Activated CD8-positive, alpha-beta memory T cell treated with anti-CD3 and anti-CD28 coated beads for 48 hours (primary cell): Measurements from ENCODE around the gene FAM181A.

Source experiments
- DNase-seq, 3 experiments: peaks; one replicate each; pipeline ENCODE4 v3.0.0-alpha.2; 2020; ENCODE audit warnings: low read depth in 2 of 3, low spot score in 2 of 3

Gene FAM181A

DNA sequence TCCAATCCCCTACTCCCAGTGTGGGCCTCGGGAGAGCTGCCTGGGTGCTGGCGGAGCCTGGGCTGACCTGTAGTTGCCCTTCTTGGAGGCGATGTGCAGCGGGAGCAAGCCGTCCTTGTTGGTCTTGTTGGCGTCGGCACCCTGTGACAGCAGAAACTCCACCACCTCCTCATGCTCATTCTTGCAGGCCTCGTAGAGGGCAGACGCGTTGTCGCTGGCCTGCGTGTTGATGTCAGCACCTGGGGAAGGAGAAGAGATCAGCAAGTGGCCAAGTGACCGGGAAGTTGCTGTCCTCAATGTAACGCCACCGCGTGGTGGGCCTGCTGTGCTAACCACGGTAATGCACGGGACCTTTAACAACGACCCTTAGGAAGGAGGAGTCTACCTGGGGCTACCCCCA lies 20.1 kb downstream of the FAM181A start:
- no peak for DNase-seq

DNA sequence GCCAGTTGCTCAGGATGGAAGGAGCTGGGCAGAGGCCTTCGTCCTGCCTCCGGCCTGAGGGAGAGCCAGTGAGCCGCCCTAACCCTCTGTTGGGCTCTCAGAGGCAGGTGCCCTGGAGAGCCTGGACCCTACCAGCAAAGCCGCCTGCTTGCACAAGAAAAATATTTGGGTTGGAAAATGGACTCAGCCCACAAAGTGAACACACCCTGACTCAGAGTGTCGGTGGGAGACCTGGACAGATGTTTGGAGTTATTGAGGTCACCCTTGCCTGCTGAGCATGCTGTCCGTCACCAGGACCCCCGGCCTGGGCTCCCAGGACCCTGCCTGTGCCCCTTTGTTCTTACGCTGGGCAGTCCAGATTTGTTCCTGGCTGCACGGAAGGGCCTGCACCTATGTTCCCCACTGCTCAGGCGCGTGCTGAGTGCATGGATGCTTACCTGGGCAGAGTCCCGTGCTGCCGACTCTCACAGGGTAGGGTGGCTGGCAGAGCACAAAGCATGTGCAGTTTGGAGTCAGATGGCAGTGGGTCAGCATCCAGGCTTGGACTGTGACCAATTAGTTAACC lies 22.4 kb downstream of the FAM181A start:
- no peak for DNase-seq

DNA sequence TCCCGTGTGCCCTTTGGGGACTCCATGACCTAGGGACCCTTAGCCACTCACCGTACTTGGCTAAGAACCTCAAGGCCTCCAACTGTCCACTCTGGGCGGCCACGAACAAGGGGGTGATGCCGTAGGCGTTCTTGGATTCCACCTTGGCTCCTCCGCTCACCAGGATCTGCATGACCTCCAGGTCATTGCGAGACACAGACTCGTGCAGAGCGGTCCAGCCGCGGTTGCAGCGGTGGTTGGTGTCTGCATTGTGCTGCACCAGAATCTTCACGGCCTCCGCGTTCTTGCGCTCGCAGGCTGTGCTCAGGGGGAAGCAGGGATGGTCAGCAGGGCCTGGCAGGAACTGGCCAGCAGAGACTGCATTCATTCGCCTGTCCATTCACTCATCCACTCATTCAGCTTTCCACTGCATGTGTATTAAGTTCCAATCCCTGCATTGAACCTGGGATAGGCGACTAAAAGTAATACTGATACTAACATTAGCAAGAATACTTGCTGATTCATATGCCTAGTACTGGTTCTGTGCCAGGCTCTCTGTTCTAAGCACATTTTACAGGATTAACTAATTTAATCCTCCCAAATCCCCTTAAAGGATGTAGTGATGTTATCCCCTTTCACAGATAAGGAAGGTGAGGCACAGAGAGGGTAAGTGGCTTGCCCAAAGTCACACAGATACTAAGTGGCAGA lies 23.9 kb downstream of the FAM181A start:
- no peak for DNase-seq

DNA sequence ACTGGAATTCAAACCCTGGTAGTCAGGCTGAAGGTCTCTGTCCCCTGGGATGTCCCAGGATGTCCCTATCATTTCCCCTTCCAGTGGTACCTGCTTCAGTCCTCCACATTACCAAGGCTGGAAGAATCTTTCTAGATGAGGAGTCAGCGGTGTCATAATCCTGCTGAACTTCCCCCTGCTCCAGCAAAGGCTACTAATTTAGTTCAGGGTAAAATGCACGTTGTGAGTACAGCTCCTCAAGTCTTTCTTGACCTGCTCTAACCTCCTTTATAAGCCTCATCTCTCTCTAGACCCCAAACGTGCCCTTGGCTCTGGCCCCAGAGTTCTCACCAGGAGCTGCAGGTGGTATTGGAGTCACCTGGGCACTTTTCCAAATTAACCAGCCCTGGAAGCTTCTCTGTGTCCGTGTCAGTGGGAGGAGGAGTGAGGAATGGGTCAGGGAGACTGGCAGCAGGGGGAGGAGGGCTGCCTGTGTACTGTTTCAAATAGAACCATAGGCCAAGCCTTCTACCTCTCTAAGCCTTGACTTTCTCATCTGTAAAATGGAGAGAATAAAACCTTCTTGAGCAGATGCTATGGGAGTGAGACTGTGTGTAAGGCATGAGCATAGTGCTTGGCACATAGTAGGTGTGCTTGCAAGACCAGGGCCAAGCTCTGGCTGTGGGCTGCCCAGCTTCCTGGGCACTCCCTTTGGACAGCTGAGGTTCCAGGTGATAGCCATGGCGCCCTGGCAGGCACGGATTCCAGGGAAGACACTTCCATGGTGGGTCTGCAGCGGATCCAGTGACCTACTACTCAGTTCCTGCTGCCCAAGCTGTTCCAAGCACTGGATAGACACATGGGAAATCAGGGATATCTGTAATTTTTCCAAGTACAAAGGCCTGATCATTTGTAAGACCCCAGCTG lies 24.7 kb downstream of the FAM181A start:
- no peak for DNase-seq

DNA sequence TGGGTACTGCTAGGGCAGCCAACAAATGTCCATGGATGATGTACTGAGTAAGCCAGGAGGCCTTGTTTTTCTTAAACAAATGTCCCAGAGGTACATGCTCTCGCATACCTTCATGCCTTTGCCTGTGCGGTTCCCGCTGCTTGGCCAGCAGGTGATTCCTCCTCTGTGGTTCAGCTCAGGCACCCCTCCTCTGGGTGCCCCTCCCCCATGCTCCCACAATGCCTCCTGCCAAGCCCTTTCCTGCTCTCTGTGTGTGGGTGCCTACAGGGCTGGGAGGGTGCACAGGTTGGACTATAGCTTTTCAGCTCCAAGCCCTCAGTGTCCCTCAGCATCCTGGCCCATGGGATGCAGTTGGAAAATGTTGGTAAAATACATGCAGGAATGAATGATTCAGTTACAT lies 25.7 kb downstream of the FAM181A start:
- DNase-seq: no peak

DNA sequence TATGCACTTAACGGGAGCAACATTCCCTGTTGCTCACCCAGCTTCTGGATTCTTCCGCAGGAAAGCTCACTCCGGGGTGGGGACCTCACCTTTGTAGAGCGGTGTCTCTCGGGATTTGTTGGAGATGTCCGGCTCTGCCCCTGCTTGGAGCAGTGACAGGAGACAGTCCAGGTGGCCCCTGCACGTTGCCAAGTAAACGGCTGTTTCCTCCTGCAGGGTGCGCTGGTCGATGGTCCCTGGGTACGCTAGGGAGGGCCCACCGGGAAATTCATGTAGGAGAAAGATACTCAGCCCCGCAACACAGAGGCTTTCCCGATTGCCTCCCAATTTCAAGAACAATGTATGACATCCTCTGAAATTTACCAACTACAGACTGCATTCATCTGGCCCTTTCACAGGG lies 26.1 kb downstream of the FAM181A start:
- no peak for DNase-seq

DNA sequence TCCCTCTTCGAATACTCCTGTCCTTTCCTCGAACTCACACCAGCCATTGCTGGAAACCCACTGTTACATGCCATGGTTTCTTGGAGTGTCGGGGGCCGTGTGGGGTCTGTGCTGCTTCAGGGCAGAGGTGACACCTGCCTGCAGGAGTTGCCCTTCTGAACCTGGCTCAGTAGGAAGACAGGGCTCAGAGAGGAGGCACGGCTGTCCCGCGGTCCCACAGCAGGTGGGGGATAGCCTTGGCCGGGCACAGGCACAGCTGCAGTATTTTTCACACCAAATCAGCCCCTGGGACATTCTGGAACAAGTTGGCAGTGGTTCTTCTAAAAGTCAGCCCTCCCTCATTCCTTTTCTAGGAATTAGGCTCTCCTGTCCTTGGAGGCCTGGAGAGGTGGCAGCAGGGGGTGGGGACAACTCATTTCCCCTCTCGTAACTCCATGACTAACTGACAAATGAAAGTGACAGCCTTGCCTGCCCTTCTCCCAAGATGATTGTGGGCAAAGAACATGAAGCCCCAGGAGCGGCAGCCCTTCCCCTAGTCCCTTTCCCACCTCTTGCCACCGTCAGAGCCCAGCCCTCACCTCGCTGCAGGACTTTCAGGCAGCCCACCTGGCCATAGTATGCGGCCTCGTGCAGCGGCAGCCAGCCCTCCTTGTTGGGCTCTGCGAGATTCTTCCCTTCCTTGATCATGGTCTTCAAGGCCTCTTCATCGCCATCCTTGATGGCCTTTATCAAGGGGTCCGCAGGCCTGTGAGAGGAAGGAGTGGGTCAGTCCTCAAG lies 26.8 kb downstream of the FAM181A start:
- DNase-seq: no peak

DNA sequence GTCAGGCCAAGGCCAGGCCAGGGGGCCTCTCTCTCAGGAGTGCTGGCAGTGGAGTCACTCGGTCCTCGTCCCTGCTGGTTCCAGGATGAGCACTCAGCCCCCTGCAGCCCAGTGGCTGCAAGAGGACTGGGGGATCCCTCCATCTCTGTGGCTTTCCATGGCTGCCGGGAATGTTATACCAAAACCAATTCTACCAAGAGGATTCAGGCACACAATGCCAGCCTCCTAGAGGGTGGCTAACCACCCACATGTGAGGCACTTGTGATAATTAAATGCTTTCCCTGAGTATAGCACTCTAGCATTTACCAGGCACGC lies 27.3 kb downstream of the FAM181A start:
- no peak for DNase-seq

DNA sequence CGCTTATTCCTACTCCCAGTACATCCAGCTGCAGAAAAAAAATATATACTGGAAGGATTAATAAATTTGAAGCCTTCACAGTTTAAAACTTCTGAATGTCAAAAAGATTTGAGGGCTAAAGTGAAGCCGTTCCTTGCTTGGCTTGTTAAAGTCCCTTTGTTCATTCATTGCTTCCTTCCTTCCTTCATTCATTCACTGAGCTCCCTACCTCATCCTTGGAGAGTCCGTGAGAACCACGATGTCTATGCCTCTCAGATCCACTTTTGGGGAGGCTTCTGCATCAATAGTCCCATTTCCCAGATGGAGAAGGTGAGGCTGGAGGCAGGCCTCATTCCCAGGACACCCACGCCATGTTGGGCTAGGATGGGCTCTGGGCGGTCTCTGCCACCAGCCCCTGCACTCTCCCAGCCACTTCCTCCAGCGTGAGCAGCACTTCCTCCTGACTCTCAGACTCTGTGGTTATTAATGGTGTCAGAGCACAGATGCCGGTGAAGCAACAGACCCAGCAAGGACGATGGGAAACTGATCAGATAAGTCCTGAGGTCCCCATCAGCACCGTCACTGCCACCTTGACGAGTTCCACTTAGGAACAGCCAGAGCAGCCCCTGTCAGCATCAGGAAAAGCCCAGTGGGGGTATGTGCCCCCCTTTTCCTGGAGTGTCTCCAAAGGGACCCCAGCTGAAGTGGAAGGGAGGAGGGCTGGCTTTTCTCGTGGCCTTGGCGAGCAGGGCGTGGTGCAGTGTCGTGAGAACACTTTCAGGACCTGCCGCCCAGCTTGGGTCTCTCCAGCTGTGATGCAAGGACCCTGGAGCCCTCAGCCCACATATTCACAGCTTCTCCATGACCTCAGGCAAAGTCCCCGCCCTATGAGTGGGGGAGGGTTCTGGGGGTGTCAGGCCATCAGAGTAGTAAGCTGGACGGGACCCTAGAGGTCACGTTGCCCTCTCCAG lies 28.0 kb downstream of the FAM181A start:
- no peak for DNase-seq

DNA sequence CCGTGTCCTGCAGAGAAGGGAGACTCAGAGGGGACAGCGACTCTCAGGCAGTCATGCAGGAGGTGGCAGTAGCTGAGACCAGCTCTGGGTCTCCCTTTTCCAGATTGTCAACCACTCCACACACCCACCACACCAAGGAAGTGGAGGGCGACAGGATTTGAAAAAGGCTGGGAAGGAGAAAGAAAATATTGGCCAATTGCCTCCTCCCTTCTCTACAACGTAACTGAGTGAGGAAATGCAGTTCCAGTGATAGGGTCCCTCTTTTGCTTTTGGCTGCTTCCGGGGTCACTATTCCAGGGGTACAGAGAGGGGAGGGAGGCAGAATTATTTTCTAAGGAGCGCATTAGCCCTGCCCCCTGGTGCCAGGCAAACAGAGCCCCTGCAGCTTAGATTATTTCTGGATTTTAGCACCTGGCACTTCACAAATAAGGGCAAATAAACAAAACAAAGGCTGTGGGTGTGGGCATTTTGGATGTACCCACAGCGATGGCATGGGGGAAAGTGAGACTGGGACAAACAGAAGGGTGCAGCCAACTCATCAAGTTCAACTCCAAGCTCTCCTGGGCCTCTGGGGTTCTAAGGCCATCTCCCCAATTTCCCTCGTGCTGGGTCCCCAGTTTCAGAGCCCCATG lies 28.8 kb downstream of the FAM181A start:
- DNase-seq: no peak

DNA sequence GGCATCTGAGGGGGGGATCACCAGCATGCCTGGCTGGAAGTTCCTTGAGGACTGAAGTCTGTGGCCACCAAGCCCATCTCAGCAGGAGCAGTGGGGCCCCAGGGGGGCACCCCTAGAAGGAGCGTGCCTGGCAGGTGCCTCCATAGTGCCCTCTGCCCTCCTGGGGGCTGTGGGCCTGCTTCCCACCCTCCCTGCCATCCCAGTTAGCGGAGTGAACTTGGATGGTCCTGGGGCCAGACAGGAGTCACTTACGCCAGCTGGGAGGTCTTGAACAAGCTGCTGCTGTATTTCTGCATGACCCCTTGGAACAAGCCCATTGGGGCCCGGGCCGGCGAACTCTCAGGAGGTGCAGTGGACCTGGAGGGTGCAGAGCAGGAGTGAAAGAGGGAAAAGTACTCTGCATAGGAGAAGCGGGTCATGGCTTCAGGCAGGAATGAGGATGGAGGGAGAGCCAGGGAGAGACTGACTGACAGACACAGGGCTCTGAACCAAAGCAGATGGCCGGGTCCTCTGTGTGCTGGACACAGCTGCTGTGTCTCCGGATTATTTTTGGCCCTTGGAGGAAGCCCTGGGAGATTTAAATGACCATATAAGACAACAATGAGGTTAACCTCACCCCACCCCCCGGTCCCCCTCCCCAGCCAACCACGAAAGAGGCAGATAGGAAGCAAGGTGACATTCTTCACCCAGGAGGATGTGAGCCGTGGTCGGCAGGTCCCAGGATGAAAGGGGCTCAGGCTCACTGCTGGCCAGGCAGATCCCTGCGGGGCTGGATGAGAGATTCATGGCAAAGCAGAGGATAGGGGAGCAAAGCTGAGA lies 29.6 kb downstream of the FAM181A start:
- DNase-seq: no peak

DNA sequence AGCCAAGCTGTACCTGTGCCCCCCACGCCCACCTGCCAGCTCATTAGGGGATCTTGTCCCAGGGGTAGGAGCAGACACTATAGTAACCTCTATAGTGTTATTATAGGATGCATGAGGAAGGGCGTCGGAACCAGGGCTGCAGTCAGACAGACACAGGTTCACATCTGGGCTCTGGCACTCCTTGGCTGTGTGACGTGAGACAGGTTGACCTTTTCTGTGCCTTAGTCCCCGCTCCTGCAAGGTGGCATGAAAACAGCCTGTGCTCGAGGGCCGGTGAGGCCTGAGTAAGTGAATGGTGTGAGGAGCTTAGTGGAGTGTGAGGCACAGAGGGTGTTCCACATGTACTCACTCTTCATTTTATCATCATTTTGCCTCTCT lies 30.2 kb downstream of the FAM181A start:
- no peak for DNase-seq

DNA sequence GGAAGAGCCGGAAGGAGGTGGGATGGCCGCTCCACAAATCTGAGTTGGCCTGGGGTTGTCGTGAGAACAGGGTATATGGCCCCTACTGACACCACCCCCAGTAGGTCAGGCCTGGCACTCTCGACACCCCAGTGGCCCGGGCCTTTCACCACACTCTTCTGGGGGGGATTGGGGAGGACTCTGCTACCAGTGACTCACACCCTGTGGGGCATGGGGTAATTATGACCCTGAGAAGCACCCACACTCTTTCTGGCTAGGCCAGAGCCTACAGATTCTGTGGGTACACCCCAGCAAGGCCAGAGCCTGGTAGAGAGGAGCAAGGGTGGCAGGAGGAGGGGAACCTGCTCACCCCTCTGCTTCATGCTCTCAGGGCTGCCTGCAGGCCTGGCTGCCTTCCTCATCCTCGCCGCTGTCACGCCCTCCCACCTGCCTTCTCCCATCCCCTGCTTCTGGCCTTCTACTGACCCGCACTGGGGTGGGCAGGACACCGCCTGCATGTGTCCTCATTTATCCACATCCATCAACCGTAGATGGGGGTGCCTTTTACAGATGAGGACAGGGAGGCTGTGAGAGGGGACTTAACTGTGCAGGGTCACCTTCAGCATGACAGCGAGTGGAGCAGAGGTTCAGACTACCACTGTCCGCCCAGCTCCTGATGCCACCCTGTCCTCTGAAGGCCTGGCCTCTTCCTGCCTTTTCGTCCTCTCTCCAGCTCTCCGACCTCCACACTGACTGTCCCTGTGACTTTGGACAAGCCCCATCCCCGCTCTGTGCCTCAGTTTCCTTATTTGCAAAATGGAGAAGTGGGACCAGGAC lies 30.8 kb downstream of the FAM181A start:
- DNase-seq: no peak

DNA sequence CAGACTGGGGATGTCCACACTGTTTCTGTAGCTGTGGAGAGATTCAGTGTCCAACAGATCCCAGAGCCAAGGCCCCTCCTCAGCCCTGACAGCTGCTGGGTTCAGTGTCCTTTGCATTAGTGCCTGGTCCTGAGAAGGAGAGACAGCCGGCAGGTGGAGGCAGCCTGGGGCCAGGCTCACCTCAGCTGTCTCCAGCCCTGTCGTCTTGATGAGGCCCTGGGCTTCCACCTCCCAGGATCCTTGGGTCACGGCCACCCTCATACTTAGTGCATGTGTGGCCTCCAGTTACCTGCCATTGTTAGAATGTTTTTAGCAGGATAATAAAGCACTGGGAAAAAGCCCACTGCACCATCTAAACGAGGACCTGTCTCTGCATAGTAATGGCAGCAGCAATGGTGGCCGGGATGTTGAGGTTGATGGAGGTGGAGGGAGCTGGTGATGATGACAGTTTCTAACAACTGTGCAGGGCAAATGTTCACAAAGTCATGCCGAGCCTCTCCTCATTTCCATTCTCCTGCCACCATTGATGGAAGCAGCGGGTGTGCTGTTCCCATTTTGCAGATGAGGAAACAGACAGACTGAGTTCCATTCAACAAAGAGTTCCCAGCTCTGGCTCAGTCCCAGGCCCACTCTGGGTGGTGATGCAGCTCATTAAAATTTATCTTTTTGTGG lies 31.6 kb downstream of the FAM181A start:
- no peak for DNase-seq

DNA sequence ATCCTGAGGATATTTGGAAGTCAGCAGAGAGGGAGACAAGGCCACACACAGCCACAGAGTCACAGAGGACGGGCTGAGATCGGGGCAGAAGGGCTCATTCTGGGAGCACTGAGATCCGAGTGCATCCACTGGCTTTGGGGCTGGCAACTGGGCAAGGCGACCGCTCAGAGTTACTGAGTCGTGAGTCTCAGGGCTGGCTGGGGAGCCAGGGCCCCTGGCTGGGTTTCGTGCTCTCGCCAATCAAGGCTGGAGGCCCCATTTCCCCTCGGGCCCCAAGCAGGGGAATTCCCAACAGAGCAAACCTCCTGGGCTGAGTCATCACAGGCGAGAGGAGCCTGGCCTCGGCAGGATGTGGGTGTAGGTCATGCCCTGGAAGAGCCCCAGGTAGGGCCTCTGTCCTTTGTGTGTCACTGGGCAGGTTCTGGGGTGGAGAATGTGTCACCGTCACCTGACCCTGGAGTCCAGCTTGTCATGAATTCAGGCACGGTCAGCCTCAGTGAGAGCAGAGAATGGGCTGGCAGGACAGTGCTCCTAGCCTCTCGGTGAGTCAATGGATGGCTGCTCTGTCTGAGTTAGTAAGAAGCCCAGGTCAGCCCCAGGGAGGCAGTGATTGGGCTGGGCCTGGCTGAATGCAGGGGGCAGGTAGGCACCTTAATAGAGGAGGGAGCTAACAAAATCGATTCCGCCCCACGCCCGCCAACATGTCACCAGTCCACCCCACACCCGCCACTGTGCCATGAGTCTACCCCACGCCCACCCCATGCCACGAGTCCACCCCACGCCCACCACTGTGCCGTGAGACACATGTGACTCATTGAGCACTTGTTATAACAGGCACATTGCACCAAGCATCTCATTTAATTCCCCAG lies 32.3 kb downstream of the FAM181A start:
- peak; percentile 75 to 91 (median 86) for DNase-seq

DNA sequence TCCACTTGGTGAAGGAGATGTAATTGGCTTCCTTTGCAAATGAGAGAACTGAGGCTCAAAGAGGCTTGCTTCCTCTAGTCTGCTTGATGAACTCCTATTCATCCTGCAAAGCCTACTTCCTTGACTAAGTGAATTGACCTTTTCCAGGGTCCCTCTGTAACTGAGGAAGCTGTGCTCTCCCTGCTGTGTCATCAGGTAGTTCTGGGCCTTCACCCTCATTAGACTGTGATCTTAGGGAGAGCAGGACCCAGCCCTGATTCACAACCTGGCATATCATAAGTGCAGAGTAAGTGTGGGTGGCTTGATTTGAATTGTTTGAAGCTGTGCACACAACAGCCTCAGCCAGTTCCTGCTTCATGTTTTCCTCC lies 32.9 kb downstream of the FAM181A start:
- DNase-seq: no peak
